Muscle of arm (tissue), 12 donors: ENCODE data around the gene EDC3. TPM values are rescaled to one million over a fixed set of nuclear protein-coding genes. Genes with fewer than 3 reads are reported as not detected.

Source experiments
- DNase-seq: peaks from one replicate; pipeline ENCODE4 v3.0.0-alpha.2; 2013
- polyA plus RNA-seq, 12 donors: library from polyadenylated mRNA; unstranded; fragments of 120-200 nt; gene quantifications; one replicate each; pipeline ENCODE4 v1.2.1, GENCODE V29; 2013; ENCODE audit not compliant: insufficient read length in 12 of 12

Gene EDC3
- polyA plus RNA-seq, 12 donors, result 22.2 to 53.6 (median 29.6) TPM; not detected in 1

DNA sequence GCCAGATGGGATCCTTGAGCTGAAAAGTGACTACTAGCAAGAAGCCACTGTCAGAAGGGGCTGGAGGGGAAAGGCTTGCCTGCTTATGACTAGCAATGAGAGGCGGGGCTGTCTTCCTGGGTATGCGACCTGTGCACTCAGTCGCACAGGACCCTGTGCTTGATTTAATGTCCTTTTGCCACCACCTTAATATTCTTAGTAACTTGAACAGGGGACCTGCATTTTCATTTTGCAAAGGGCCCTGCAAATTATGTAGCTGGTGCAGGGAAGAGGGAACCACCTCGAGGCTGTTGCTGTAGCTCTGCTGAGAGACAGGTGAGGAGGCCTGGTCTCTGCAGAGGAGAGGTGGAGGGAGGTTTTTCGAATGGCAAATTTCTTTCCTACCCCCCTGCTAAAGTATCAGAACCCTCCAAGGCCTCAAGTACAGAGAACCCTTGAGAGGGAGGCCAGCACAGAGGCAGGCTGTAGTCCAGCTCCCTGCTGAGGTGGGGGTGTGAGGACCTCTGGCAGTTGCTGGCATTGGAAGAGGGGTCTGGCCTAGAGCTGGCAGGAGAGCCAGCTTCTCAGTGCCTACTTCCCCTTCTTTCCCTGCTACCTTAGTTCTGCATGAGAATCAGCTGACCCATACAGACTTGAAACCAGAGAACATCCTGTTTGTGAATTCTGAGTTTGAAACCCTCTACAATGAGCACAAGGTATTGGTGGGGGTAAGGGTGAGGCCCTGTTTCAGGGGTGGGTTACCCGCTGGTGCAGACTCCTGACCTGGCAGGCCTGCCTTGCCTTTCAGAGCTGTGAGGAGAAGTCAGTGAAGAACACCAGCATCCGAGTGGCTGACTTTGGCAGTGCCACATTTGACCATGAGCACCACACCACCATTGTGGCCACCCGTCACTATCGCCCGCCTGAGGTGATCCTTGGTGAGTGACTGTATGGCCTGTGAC, 68.8 kb downstream of the EDC3 start:
- no peak for DNase-seq

GRCh38 chr15:74626336-74626735, 69.5 kb downstream of the EDC3 start:
- no peak for DNase-seq

- DNase-seq, result no peak
Observed at GRCh38 chr15:74625693-74626092, 70.1 kb downstream of the EDC3 start.

GRCh38 chr15:74624020-74624602, 71.7 kb downstream of the EDC3 start:
- no peak for DNase-seq

- DNase-seq, result no peak
Observed at GRCh38 chr15:74622758-74623157, 73.1 kb downstream of the EDC3 start.

DNA sequence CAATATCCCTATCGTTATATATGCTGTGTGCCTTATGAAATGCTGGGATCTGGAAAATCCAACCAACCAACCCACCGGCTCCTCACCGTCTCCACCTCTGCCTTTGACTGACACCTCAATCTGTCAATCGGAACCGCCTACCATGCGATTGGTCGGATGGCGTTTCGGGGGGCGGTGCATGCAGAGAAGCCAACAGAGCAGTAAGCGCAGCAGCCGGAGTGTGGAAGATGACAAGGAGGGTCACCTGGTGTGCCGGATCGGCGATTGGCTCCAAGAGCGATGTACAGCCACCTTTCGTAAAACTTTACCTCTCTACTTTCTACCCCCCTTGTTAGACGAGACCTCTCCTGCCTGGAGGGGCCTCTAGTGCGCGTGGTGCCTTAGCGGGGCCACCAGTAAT, 73.9 kb downstream of the EDC3 start:
- no peak for DNase-seq

- DNase-seq, result no peak
Observed at GRCh38 chr15:74621546-74621920, 74.3 kb downstream of the EDC3 start.

DNA sequence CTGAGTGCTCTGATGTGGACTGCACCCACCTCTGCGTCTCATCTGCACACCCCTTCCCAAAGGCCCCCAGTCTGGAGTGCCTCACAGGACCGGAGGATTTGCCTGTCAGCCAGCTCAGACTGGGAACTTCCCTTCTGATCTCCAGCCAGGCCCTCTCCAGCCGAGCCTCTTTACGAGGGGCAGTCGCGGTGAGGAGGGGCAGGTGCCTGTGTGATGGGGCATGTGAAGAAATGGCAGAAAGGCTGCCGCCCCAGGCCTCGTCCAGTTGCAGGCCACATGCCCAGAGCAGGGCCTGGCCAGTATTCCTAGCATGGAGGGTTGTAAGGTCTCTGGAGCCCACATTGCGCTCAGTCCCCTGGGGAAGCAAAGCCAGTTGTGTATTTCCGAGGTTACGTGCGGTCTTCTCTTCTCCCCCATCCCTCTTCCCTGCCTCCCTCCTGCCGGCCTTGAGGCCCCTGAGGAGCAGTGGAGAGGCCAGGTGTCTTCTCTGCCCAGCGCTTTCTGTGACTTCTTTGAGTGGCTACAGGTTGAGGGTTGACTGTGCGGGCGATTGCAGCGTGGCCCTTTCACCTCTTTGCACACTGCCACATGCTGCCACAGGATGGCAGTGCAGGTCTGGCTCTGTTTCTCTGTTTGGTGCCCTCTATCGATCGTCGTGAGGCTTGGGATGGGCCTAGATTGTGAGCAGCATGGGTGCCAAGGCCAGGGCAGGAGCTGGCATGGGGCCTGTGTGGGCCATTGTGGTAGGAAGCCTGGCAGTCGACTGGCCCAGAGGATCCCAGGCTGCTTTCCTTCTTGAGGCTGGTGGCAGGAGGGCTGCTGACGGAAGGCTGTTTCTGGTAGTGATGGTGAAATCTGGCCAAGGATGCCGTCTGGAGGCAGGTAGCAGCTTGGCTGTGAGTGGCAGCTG, 74.9 kb downstream of the EDC3 start:
- DNase-seq, result no peak

DNA sequence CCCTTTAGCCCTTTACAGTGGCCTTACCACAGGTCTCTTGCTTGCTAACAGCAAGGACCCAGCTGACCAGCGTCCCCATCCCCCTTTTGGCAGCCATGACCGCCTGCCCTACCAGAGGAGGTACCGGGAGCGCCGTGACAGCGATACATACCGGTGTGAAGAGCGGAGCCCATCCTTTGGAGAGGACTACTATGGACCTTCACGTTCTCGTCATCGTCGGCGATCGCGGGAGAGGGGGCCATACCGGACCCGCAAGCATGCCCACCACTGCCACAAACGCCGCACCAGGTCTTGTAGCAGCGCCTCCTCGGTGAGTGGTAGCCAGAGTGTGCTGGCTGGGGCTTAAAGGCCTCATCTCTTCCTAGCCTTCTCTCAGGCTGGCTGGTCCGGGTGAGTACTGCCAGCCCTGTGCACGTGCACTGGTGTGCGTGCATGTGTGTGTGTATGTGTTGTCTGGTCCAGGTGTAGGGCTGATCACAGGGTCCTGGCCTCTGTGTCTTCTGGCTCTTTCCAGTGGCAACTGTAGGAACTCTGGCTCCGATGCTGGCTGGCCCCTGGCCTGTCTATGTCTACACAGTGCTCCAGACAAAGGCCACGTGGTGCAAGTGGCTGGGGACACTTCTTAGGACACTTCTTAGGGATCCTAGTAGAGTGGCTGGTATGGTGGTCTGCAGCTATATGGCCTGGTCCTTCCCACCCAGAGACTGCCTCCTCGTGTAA, 75.7 kb downstream of the EDC3 start:
- DNase-seq, result no peak

GRCh38 chr15:74618841-74619596, 76.8 kb downstream of the EDC3 start:
- DNase-seq, result no peak

DNA sequence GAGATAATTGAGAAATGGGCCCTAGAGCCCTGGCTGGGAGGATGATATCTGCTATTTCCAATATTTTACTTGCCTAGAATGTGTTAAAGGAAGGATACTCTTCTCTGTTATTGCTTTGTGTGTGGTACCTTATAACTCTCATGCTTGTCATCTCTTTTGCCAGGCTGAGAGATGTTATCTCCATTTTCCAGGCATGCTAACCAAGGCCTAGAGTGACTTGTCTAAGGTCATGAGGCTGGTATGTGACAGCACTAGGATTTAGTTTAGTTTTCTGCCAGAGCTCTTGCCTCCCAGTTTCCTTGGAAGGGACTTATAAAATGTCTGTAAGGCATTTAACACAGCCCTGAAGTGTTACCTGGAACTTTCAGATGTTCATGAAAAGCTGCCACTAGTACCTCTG, 78.8 kb downstream of the EDC3 start:
- DNase-seq, result no peak

DNA sequence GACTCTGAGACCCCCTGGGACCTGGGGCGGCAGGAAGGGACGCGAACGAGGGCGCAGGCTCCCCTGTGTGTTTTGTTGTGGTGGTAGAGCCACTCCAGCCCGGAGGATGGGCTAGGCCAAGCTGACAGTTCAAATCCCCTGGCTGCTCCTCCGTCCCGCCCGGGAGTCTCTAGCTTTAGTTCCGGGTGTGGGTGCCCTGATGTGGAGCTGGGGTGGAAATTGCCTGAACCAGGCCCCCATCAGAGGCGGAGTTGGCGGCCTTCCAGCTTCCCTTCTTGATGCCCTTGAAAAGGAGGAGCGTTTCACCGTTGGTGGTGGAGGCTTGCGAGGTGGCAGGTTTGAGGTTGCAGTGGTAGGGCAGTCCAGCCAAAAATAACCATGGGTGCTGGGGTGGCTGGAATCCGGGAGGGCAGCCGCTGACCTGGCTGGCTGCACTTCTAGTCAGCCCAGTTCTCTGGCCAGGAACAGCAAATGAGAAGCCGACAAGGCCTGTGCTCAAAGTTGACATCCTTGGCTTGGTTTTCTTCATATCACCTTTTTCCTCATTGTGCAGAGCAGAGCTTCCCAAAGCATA, 79.4 kb downstream of the EDC3 start:
- peak; percentile 43 for DNase-seq

DNA sequence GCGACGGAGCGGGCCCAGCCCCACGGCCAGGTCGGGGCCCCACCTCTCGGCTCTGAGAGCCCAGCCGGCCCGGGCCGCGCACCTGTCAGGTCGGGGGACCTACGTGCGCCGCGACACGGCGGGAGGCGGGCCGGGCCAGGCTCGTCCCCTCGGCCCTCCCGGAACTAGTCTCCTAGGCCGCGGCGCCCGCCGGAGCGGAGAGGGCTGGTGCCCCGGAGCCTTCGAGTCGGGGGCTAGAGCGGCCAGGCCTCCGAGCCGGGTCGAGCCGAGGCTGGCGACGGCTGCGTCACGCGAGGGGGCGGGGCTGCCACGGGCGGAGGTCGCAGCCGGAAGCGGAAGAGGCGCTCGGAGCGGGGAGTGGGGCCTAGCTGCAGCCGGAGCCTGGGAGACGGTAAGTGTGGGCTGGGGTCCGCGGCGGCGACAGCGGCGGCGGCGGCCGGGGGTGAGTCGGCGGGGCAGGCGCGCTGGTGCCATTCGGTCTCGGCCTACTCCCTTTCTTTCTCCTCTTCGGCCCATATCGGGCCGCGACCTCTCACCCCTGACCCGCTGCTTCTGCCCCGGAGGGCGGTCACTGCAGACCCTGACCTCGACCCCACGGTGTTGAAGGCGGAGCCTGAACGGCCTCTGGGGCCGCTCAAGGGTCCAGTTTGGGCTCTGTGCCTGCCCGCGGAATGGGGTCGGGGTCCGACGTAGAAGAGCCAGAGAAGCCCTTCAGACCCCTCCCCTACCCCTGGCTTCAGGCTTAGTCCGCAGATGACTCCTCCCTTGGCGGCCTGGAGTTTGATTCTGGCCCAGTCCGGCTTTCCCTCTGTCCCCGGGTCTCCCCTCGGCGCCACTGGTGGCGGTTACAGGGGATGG, 80.1 kb downstream of the EDC3 start, which contains the start of gene CLK3:
TSS of gene CLK3 (plus strand) at position 329 of the 858 bp plus-strand sequence. CDS start 3,361 bp downstream, outside the sequence.
- DNase-seq, result peak; percentile 93

DNA sequence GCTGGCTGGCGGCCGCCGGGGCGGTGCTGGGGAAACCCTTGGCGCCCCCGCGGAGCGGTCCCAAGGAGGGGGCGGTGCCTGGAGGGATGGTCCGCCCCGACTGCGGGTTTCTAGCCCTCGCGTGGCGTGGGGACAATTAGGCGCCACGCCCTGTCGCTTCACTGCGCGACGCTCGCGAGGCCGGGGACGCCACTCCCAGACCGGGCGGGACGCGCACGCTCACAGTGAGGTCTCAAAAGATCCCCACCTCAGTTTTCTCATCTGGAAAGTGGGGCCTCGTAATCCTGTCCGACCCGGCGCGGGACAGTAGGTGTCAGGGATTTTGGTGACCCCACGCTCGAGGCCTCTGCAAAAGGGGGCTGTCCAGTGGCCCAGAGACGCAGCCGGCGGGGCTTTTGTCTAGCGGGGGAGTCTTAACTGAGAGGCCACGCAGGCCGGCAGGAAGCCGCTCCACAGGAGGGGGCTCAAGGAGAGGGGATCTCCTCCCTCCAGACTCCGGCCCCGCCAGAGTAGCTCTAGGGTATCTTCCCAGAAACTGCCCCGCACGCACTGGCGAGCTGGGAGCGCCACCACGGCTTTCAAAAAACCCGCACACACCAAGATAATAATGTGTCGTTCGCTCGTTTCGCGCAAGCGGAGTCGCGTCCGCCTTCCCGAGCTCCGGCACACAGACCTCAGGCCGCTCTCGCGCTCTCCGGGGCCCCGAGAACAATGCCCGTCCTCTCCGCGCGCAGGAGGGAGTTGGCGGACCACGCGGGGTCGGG, 80.9 kb downstream of the EDC3 start:
- peak; percentile 87 for DNase-seq

DNA sequence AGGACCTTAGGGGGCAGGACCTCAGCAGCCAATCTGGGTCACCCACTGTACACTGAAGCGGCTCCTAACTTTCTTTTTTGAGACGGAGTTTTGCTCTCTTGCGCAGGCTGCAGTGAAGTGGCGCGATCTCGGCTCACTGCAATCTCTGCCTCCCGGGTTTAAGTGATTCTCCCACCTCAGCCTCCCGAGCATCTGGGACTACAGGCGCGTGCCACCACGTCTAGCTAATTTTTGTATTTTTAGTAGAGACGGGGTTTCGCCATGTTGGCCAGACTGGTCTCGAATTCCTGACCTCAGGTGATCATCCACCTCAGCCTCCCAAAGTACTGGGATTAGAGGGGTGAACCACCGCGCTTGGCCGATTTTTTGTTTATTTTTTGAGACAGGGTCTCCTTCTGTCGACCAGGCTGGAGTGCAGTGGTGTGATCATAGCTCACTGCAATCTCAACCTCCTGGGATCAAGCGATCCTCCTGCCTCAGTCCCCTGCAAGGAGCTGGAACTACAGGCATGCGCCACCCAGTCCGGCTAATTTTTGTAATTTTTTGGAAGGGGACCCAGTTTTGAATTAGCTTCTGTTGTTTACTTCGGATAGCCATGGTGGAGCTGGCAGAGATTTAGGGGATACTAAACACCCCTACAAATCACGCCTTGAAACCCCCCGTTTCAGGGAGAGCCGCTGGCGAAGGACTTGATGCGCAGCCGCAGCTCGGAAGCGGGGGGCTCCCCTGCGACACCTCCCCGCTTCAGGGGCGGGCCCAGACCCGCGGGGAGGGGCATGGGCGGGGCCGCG, 81.7 kb downstream of the EDC3 start:
- no peak for DNase-seq

- DNase-seq, result no peak
Observed at GRCh38 chr15:74613089-74613952, 82.5 kb downstream of the EDC3 start.

DNA sequence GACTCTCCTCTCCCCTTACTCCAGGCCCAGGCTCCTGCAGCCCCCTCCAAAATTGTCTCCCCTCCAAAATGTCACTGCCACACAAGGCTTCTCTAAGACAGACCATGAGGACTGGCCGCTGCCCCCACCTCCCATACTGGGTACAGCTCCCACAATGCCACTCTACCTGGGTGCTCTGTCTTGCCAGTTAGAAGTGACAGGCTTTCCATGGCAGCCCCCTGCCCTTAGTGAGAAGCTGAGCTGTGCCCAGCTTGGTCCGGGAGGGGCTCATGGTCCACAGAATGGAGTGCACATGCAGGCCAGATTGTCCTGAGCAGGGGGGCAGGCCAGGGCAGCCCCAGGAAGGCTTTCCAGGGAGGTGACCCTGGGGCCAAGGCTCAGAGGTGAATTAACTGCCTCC, 83.1 kb downstream of the EDC3 start:
- no peak for DNase-seq
